ENCODE data around the gene CPNE4.
"Not testable (repeated sequence)": the region's sequence is repeated elsewhere in the genome, so short reads cannot be mapped to it uniquely, and the experiment has no call there.

Gene CPNE4

GRCh38 chr3:131518680-131519079 lies 516.1 kb downstream of the CPNE4 start:
- no peak for DNase-seq

GRCh38 chr3:131505421-131505820 lies 529.4 kb downstream of the CPNE4 start:
- no peak for DNase-seq

GRCh38 chr3:131503320-131503635 lies 531.5 kb downstream of the CPNE4 start:
- DNase-seq = no peak

GRCh38 chr3:131502530-131503319 lies 532.1 kb downstream of the CPNE4 start, which contains the start of gene MRPL3:
Gene MRPL3, minus strand, starts transcription at chr3:131502971. Its CDS starts 150 bp downstream, at chr3:131502821.
- DNase-seq = peak; percentile 91

- no peak for DNase-seq
Observed at GRCh38 chr3:131501949-131502348, 532.9 kb downstream of the CPNE4 start.

- no peak for DNase-seq
Observed at GRCh38 chr3:131494706-131495105, 540.1 kb downstream of the CPNE4 start.

GRCh38 chr3:131491775-131492174 lies 543.0 kb downstream of the CPNE4 start:
- no peak for DNase-seq

- DNase-seq = no peak
Observed at GRCh38 chr3:131491084-131491483, 543.7 kb downstream of the CPNE4 start.

GRCh38 chr3:131486545-131486944 lies 548.3 kb downstream of the CPNE4 start:
- not testable (repeated sequence) for DNase-seq

- DNase-seq = no peak
Observed at GRCh38 chr3:131485119-131485518, 549.7 kb downstream of the CPNE4 start.

GRCh38 chr3:131484496-131485111 lies 550.2 kb downstream of the CPNE4 start:
- DNase-seq = no peak

Data from femur (tissue), 1 donor.